NCI-H2171 (cell line): ENCODE data around the gene TXNL4B.
"Not testable (repeated sequence)": the region's sequence is repeated elsewhere in the genome, so short reads cannot be mapped to it uniquely, and the experiment has no call there.

Experiments
- DNase-seq: peaks from one replicate; lab custom pipeline; 2025; lab: John Stamatoyannopoulos, UW

TXNL4B gene

DNA sequence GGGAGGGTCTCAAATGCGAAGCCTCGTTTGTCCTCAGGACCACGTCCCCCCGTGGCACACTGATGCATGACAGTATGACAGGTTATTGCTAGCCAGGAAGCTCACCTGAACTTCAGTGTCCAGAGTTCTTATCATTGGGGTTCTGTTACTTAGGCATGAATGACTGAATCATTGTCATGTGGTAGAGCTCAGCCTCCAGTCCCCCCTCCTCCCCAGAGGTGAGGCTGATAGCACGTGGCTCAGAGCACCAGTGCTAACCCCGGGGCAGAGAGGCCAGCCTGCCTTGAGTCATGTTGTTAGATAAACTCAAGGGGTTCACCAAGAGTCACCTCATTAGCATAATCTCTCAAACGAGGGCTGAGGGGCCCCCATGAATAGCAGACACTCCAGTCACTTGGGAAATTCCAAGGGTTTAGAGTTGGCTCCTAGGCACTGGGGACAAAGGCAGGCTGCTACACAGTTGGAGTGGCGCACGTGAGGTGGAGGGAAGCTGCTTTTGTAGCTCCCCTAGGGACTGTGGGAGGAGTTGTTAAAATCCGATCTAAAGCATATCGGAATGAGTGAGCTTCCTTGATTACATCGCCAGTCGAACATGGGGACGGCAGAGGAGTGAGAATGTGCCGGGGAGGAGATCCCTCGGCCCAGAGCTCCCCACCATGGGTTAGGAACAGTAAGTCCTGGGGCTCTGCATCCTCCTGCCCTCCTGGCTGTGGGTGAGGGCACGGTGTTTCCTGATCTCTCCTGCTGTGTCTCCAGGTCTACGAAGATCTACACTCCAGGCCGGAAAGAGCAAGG, 18.4 kb upstream of the TXNL4B start:
- DNase-seq: no peak

DNA sequence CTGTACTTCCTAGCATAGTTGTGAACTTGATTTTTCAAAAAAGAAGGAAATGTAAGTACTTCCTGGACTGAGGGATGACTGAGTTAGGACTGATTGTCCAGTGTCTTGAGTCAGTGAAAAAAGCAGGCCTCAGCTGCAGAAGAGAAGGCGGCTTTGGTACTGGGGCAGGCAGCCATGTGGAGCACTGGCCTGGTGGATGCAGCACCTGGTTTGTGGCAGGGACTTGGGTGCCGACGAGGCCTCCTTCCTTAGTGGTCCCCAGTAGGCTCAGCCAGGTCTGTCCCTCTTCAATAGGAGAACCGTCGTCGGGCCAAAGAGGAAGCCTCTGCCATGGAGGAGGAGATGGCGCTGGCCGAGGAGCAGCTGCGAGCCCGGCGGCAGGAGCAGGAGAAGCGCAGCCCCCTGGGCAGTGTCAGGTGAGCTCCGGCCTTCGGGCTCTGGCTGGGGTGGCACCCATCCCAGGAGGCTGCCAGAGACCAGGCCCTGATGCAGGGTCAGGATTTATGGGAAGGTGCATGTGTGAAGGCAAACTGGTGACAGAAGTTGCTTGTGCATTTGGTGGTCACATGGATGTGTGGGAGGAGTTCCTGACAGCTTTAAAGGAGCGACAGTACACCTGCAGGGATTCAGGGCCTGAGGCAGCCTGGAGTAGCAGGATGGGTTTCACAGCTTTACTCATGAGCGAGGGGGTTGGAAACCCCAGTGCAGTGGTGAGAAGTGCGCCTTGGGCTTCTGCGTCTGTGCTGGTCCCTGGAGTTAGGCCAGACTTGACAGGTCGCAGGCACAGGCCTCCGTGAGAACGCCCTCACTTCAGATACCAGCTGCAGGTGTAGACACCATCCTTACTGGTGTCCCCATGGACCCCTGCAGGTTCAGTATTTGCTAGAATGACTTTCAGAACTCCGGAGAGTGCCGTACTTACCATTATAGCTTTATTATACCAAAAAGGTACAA, 17.5 kb upstream of the TXNL4B start:
- DNase-seq: no peak

DNA sequence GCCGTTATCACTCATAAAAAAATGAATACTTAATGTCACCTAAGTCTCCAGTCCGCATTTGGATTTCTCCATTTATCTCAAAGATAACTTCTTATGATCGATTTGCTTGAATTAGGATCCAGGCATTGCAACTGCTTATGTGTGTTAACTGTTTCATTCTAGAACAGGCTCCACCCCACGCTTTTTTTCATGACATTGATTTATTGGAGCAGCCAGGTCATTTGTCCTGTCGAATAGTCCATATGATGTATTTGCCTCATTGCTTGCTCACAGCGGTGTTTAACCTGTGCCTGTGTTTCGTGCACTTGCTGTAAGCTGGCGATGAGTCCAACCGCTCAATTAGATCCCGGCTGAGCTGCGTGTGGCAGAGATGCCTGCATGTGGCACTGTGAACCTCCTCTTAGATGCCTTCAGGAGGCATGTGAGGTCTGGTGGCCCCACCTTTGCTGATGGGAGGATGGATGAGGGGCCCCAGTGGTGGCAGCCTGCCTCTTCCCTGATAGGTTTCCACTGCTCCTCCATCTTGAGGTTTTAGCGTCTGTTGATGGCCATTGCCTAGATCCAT, 16.6 kb upstream of the TXNL4B start:
- DNase-seq: no peak

DNA sequence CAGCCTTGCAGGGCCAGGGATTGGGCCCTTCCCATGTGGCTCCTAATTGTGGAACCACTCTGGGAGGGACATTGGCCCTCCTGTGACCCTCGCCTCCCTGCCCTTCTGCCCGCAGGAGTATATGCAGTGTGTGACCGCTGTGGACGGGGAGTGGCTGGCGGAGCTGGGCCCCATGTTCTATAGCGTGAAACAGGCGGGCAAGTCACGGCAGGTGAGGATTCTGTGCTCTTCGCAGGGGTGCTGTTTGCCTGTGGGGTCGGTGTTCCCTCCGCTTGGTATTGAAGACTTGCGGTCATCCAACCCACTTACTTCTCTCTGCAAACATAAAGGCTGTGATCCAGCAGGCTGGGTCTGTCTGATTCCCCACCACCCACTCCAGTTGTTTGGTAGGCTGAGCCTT, 15.9 kb upstream of the TXNL4B start:
- no peak for DNase-seq

DNA sequence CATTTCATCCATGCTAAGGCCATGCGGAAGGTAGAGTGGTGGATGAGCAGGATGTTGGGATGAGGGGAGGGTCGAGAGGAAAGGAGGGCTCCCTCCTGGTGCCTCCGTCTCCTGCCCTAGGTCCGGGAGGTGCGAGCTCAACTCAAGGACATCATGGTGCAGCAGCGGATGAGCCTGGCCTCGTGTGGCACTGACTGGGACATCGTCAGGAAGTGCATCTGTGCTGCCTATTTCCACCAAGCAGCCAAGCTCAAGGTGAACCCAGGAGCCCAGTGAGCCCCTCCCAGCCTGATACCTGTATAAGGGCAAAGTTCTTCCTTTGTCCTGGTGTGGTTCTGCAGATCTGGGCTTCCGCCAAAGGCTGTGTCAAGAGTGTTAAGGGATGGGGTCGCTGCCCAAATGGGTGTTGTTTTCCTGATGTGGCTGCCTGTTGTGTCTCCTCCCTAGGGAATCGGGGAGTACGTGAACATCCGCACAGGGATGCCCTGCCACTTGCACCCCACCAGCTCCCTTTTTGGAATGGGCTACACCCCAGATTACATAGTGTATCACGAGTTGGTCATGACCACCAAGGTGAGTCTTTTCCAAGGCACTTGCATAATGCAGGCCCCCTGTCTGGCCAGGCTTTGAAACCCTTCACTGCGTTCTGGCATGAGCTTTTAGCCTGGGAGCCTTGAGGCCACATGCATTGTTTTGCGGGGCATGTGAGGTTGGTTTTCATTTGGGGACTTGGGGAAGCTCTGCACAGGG, 15.1 kb upstream of the TXNL4B start:
- DNase-seq: no peak

DNA sequence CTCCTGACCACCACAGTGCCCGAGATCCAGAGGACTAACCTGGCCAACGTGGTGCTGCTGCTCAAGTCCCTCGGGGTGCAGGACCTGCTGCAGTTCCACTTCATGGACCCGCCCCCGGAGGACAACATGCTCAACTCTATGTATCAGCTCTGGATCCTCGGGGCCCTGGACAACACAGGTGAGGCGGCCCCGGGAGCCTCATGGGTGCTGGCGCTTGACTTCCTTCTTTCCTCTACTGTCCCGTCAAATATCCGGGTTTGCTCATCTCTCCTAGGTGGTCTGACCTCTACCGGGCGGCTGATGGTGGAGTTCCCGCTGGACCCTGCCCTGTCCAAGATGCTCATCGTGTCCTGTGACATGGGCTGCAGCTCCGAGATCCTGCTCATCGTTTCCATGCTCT, 14.0 kb upstream of the TXNL4B start:
- no peak for DNase-seq

DNA sequence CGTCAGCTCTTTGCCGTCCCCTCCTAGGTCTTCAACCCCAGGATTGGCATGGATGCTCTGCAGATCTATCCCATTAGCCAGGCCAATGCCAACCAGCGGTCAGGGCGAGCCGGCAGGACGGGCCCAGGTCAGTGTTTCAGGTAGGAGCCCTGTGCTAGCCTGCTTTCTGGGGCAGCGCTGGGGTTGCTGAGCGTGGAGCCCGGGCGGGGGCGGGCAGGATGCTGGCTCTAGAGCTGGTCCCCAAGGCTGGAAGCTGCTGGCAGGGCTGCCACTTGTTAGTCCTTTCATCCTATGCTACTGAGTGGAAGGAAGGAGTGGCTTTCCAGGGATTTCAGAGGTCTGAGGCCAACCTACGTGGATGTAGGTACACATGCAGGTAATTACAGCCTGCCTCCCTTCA, 12.6 kb upstream of the TXNL4B start:
- DNase-seq: no peak

DNA sequence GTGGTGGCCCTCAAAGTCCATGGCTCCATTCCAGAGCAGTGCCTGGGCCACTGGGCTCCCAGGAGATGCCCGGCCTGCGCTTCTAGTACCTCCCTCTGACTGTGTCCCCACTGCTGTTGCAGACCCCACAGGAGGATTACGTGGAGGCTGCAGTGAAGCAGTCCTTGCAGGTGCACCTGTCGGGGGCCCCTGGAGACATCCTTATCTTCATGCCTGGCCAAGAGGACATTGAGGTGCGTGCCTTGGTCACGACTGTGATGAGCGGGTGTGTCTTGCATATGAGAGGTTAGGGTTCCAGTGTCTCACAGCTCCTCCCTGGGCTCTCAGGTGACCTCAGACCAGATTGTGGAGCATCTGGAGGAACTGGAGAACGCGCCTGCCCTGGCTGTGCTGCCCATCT, 11.5 kb upstream of the TXNL4B start:
- DNase-seq: no peak

DNA sequence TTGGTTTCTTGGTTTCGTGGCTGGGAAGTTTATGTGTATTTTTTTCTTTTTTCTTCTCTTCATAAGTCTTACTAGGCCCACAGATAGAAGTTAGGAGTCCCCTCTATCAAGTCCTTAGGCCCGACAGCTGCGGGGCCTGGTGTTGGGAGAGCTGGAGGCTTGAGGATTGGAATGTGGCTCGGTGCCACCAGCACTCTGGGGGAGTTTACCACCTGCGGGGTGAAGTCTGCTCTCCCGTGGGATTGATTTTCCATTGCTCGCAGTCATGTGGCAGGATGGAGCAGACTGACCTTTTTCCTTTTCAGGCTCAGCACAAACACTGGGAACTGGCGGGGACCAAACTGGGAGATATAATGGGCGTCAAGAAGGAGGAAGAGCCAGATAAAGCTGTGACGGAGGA, 7.8 kb upstream of the TXNL4B start:
- DNase-seq: no peak

DNA sequence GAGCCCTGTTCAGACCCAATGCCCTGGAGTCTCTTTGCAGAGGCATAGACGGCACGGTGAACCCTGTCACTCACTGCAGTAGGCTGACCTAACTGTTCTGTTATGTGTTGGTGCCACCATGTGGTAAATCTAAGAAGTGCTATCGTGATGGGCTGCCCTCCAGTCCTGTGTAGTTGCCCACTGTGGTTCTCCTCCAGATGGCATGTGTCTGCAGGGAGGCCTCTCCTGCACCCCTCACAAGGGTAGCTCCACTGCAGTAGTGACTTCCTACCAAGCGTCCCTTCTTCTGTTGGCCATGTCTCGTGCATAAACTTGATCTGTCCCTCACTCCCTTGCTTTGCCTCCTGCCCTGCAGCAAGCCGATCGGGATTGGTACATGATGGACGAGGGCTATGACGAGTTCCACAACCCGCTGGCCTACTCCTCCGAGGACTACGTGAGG, 6.0 kb upstream of the TXNL4B start:
- peak; percentile 4 for DNase-seq

DNA sequence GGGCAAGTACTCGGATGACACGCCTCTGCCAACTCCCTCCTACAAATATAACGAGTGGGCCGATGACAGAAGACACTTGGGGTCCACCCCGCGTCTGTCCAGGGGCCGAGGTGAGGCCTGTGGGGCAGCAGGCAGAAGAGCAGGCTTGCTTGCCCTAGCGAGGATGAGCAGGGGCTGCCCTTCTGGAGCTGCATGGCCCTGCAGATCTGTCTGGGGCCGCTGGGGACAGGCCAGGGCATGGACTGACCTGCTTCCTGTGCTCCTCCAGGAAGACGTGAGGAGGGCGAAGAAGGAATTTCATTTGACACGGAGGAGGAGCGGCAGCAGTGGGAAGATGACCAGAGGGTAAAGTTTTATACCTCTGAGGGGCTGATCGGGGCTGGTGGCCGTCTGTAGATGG, 5.5 kb upstream of the TXNL4B start:
- DNase-seq: no peak

DNA sequence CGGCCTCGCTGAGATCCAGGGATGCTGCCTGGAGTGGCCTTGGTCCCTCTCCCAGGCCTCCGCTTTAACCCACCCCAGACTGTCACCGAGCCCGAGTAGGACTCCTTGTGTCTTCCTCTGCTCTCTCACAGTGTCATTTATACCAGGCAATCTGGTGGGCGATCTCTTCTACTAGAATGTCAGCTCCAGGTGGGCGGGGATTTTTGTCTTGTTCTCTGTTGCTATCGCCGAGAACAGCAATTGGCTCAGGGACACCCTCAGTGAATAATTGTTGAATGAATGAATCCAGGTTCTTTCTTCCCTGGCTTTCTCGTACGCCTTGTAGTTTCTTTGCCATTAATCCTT, 818 bp upstream of the TXNL4B start:
- DNase-seq: no peak

DNA sequence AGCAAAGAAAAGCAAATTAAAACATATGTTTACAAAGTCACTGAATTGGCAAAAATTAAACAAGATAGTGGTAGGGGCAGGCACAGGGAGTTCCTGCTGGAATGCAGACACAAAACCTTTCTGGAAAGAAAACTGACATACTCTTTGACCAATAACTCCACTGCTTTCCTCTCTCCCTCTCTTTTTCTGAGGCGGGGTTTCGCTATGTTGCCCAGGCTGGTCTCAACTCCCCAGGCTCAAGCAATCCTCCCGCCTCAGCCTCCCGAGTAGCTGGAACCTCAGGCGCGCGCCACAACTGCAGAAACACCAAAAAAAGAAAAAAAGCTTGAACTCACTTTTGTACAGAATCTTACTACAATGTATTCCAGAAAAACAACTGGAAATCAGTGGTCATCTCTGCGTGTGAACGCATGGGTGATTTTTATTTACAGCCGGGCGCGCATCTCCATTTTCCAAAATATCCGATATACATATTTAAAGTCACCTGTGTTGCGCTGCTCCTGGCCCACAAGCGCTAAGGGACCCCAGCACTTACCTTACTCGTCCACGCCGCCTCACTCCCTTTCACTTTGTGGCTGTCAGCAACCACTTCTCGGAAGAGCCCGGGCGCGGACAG, 480 bp downstream of the TXNL4B start:
- DNase-seq: no peak

DNA sequence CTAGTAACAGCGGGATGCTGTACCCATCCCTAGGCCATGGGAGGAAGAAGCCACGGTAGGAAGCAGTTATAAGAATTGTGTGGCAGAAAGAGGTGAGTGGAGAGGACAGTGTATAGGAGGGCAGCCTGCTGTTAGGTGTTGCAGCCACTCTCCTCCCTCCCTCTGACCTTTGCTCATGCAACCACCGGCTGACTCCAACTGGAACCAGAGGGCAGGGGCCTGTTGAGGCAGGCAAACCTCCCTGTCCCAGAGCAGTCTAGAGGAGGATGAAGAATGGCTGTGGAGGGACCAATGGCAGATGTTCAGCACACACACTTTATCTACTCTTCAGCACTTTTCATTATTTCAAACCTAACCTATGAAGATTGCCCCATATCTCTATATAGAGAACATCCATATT, 2.2 kb downstream of the TXNL4B start:
- no peak for DNase-seq

DNA sequence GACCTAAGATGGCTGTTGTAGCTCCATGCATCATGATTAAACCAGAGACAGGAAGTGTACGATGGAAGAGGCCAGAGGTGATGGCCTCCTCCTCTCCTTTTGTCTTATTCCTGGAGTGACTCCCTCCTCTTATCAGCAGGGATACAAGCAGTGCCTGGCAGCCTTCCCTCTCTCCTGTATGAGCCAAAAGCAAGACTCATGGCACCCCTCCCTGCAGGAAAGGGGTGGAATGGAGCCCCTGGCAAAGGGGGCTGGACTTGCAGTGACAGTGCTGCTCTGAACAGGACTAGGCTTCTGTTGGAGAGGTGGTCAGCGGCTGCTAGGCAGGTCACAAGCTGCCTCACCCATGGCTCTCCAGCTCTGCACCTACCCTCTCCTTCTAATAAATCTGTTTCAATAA, 8.4 kb downstream of the TXNL4B start:
- no peak for DNase-seq

DNA sequence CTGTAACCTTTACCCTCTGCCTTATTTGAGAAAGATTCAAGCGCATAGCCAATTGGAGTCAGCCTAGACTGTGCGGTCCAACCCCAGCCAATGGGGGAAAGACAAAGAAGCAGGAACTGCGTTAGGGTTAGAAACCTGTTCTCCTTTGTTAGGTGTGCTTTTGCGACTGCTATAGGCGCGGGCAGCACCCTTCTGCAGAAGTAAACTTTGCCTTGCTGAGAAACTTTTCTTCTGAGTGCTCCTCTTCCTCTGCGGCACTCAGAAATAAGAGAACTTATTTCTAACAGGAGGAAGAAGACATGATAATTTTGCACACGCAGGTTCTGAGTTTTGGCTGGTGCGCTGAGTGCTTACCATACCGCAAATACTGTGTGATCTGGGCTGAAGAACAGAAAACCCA, 9.0 kb downstream of the TXNL4B start:
- DNase-seq: no peak

DNA sequence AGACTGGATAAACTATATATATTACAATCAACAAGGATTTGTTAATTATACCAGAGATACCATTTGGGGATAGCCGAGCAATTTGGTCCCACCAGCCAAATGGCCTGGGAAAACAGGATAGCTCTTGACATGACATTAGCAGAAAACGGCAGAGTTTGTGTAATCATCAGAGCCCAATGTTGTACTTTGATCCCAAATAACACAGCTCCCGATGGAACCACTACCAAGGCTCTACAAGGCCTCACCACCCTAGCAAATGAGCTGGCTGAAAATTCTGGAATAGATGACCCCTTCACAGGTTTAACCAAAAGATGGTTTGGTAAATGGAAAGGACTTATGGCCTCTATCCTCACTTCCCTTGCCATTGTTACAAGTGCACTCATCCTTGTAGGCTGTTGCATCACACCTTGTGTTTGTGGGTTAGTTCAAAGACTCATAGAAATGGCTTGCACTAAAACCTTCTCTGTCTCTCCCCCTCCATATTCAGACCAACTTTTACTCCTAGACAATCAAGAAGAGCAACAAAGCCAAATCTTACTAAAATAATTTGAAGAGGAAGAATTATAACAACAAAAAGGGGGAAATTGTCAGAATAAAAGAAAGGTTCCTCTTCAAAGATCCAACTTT, 9.5 kb downstream of the TXNL4B start:
- DNase-seq: no peak

DNA sequence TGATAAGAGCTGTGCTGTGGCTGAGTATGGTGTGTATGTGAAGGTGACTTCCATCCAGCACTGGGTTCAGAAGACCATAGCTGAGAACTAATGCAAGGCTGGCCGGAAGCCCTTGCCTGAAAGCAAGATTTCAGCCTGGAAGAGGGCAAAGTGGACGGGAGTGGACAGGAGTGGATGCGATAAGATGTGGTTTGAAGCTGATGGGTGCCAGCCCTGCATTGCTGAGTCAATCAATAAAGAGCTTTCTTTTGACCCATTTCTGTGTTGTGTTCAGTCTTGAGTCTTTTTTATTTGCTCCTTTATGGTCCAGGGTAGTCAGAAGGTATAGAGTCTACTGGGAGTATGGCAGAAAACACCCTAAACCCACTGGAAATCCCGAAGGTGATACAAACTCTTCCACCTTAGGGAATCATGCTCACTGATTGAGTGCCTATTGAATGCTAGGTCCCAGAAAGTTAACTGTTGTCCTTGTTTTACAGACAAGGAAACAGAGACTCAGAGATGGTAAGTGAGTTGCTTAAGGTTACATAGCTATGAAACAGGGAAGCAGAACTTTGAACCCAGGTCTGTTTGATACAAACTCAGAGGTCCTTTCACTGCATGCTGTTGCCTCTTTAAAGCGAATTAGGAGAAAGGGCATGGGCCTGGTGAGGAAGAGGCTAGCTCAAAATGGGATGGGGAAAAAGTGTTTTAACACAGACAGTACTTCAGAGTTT, 16.3 kb downstream of the TXNL4B start:
- DNase-seq: not testable (repeated sequence)

DNA sequence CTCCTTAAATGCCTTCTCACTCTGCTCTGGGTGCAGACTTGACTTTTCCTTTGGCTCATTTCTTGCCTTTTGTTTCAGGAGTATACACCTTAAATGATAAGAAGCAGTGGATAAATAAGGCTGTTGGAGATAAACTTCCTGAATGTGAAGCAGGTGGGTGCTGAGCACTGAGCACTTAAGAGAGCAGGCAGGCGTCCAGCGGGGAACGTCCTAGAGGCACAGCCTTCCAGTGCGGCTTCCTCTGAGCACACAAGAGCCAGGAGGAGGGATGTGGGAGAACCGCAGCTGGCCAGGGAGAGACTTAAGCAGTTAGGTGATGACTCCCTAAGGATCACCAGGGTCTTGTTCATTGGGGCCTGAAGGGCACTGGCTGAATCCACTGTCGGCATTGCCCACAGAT, 18.4 kb downstream of the TXNL4B start:
- DNase-seq: not testable (repeated sequence)

DNA sequence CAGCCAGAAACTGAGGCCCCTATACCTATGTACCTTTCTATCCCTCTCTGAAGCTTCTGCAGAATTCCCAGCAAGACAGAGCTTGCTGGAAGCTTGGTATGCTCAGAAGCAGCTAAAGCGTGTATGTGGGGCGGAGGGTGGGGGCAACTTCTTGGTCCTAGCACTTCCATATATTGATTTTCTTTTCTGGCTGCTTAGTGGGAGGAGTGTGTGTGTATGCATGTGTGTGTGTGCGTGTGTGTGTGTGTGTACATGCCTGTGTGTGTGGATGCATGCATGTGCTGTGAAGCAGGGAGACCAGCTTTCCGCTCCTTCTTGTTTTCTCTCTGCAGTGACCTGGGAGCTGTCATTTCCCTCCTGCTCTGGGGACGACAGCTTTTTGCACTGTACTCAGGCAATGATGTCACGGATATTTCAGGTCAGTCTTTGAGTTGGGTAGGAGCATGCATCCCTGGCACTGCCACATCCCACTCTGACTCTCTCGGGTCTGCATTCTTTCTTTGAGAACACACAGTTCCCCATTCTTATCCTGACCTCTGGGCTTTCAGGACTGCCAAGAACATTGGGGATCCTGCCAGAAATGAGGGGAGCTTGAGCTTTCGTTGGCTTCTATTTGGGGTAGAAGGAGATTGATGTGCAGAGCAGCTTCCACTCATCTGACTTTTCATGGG, 19.7 kb downstream of the TXNL4B start:
- DNase-seq: no peak
